A673 (cell line): ENCODE measurements around the gene TREX2.

Experiments used
- EZH2 ChIP-seq: fragments of 200-600 bp; sonication (generic); IDR thresholded peaks from 2 replicates; pipeline ENCODE4 v1.6.1; 2017; ENCODE audit warnings: borderline replicate concordance, low read depth, mild to moderate bottlenecking, mixed read lengths, antibody characterized with exemption, low read length; ENCODE audit not compliant: poor library complexity, severe bottlenecking
- TF ChIP-seq, protein P1 (sequence below): fragments of 300-800, 200-600 bp; sonication (generic); conservative IDR thresholded peaks from 2 replicates; pipeline ENCODE4 v1.5.1; 2017; ENCODE audit warnings: low read depth, mild to moderate bottlenecking, antibody characterized with exemption, low read length, moderate library complexity, mixed read lengths

- TF ChIP-seq, protein P1, sequence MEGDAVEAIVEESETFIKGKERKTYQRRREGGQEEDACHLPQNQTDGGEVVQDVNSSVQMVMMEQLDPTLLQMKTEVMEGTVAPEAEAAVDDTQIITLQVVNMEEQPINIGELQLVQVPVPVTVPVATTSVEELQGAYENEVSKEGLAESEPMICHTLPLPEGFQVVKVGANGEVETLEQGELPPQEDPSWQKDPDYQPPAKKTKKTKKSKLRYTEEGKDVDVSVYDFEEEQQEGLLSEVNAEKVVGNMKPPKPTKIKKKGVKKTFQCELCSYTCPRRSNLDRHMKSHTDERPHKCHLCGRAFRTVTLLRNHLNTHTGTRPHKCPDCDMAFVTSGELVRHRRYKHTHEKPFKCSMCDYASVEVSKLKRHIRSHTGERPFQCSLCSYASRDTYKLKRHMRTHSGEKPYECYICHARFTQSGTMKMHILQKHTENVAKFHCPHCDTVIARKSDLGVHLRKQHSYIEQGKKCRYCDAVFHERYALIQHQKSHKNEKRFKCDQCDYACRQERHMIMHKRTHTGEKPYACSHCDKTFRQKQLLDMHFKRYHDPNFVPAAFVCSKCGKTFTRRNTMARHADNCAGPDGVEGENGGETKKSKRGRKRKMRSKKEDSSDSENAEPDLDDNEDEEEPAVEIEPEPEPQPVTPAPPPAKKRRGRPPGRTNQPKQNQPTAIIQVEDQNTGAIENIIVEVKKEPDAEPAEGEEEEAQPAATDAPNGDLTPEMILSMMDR, result no peak
- no peak for TF ChIP-seq EZH2
Measured at GRCh38 chrX:153409414-153410101, 36.3 kb downstream of the TREX2 start.
